Endodermal cell (in vitro differentiated cells): ENCODE measurements around the gene TRAPPC2. TPM values are rescaled to one million over a fixed set of nuclear protein-coding genes. Genes with fewer than 3 reads are reported as not detected.

Source experiments
- DNase-seq: peaks from one replicate; pipeline ENCODE4 v3.0.0-alpha.2; 2017
- H3K27ac ChIP-seq: 2 replicates; pipeline ENCODE4 v1.5.1; 2013; ENCODE audit warnings: mild to moderate bottlenecking, low read depth, low read length, moderate library complexity
- H3K27me3 ChIP-seq: 2 replicates; pipeline ENCODE4 v1.6.1; 2013; ENCODE audit warnings: mild to moderate bottlenecking, low read length, moderate library complexity; ENCODE audit not compliant: insufficient read depth, control insufficient read depth, poor library complexity, severe bottlenecking
- H3K36me3 ChIP-seq: 2 replicates; pipeline ENCODE4 v1.7.0; 2013; ENCODE audit warnings: mild to moderate bottlenecking, low read length, moderate library complexity; ENCODE audit not compliant: control insufficient read depth, insufficient read depth
- H3K4me1 ChIP-seq: one replicate; pipeline ENCODE4 v1.7.0; 2013; ENCODE audit warnings: low read length; ENCODE audit not compliant: control insufficient read depth, insufficient read depth
- H3K4me3 ChIP-seq: 2 replicates; pipeline ENCODE4 v1.5.1; 2013; ENCODE audit warnings: mild to moderate bottlenecking, low read length, moderate library complexity
- H3K9ac ChIP-seq: 2 replicates; pipeline ENCODE4 v1.6.1; 2013; ENCODE audit warnings: mild to moderate bottlenecking, low read length, moderate library complexity; ENCODE audit not compliant: poor library complexity, severe bottlenecking; ENCODE audit errors: extremely low read depth
- H3K9me3 ChIP-seq: 2 replicates; pipeline ENCODE4 v1.6.1; 2013; ENCODE audit warnings: mild to moderate bottlenecking, low read length, moderate library complexity; ENCODE audit not compliant: control insufficient read depth
- H3K27ac Mint-ChIP-seq: 2 replicates; pipeline ENCODE4 v1.8.0; 2020; ENCODE audit warnings: mixed read lengths
- H3K27me3 Mint-ChIP-seq: 2 replicates; pipeline ENCODE4 v1.8.0; 2021; ENCODE audit warnings: mild to moderate bottlenecking, mixed read lengths; ENCODE audit not compliant: insufficient read depth
- H3K36me3 Mint-ChIP-seq: 2 replicates; pipeline ENCODE4 v1.8.0; 2020; ENCODE audit warnings: low read depth, mixed read lengths
- H3K4me1 Mint-ChIP-seq: 2 replicates; pipeline ENCODE4 v1.8.0; 2020; ENCODE audit warnings: mixed read lengths
- H3K4me3 Mint-ChIP-seq: 2 replicates; pipeline ENCODE4 v1.8.0; 2020; ENCODE audit warnings: mild to moderate bottlenecking, moderate library complexity, mixed read lengths
- H3K9me3 Mint-ChIP-seq: 2 replicates; pipeline ENCODE4 v1.8.0; 2020; ENCODE audit warnings: mild to moderate bottlenecking, mixed read lengths
- CTCF ChIP-seq: fragments of 200-600 bp; sonication (generic); conservative IDR thresholded peaks from 2 replicates; pipeline ENCODE4 v1.5.0; 2021; ENCODE audit warnings: antibody characterized with exemption, mild to moderate bottlenecking
- WGBS, 2 experiments: methylation state at CpG; one replicate each; pipeline versions ENCODE4 v1.1.5 to v1.1.7; 2013; ENCODE audit warnings: missing lambda C conversion rate in 2 of 2, mixed read lengths in 1 of 2; ENCODE audit not compliant: insufficient coverage in 1 of 2, insufficient read length in 1 of 2; 5-methylcytosine and 5-hydroxymethylcytosine counted together
- total RNA-seq, 2 donors: library from RNA; stranded (reverse); fragmentation: NEBNext Ultra II Directional in 1 of 2; extraction: Animal tissue kit (Norgen Biotek cat#: 25700) in 1 of 2; gene quantifications; 2 replicates in 1 of 2; 3 replicates in 1 of 2; pipeline ENCODE4 v1.2.1, GENCODE V29; 2021

The TRAPPC2 gene
- total RNA-seq, 2 donors from 2014 or later, result 12.8 to 14.7 TPM

- peaks cover 35% of the 10 kb centered on the region for H3K9me3 Mint-ChIP-seq
- H3K4me1 Mint-ChIP-seq, result peaks cover 29% of the 10 kb centered on the region
- Histone ChIP-seq H3K9me3 (no peaks in the 10 kb centered on the region), H3K36me3 (peaks cover 53% of the 10 kb centered on the region), H3K27me3 (no peaks in the 10 kb centered on the region), H3K9ac (no peak overlapping the region), H3K4me1 (no peaks in the 10 kb centered on the region), H3K4me3 (no peak overlapping the region), H3K27ac (no peak overlapping the region)
- DNase-seq, result no peak
- no peaks in the 10 kb centered on the region for H3K27me3 Mint-ChIP-seq
- peaks cover 41% of the 10 kb centered on the region for H3K36me3 Mint-ChIP-seq
- TF ChIP-seq CTCF, result no peak
- 88% methylated on average over 13 of the region's 13 CpGs; no CpG with 5 or more reads in 1 of the 2 experiments for WGBS, 2 experiments
- H3K4me3 Mint-ChIP-seq, result no peak overlapping the region
- no peak overlapping the region for H3K27ac Mint-ChIP-seq
Measured at GRCh38 chrX:13760426-13760825, 26.0 kb upstream of the TRAPPC2 start.

- Histone ChIP-seq H3K9ac (no peak overlapping the region), H3K27ac (no peak overlapping the region), H3K27me3 (no peaks in the 10 kb centered on the region), H3K4me1 (no peaks in the 10 kb centered on the region), H3K4me3 (no peak overlapping the region), H3K9me3 (no peaks in the 10 kb centered on the region), H3K36me3 (peaks cover 54% of the 10 kb centered on the region)
- no peaks in the 10 kb centered on the region for H3K27me3 Mint-ChIP-seq
- no peak for TF ChIP-seq CTCF
- H3K4me3 Mint-ChIP-seq, result no peak overlapping the region
- H3K27ac Mint-ChIP-seq, result no peak overlapping the region
- 93 to 94% methylated on average over 2 to 8 of the region's 8 CpGs for whole genome bisulfite sequencing, 2 experiments
- DNase-seq, result no peak
- peaks cover 26% of the 10 kb centered on the region for H3K4me1 Mint-ChIP-seq
- peaks cover 42% of the 10 kb centered on the region for H3K36me3 Mint-ChIP-seq
- peaks cover 34% of the 10 kb centered on the region for H3K9me3 Mint-ChIP-seq
Measured at GRCh38 chrX:13759152-13759718, 24.8 kb upstream of the TRAPPC2 start.

- H3K36me3 ChIP-seq, result peaks cover 65% of the 10 kb centered on the region
- H3K4me1 Mint-ChIP-seq, result peaks cover 14% of the 10 kb centered on the region
Measured at GRCh38 chrX:13756381-13756780, 22.0 kb upstream of the TRAPPC2 start.

More at GRCh38 chrX:13756381-13756780, 22.0 kb upstream of the TRAPPC2 start:
- Histone ChIP-seq H3K9ac (no peak overlapping the region), H3K27me3 (no peaks in the 10 kb centered on the region), H3K4me1 (no peaks in the 10 kb centered on the region), H3K27ac (no peak overlapping the region), H3K9me3 (no peaks in the 10 kb centered on the region), H3K4me3 (no peak overlapping the region)
- H3K27me3 Mint-ChIP-seq, result no peaks in the 10 kb centered on the region
- peaks cover 37% of the 10 kb centered on the region for H3K9me3 Mint-ChIP-seq
- no peak overlapping the region for H3K4me3 Mint-ChIP-seq
- peaks cover 50% of the 10 kb centered on the region for H3K36me3 Mint-ChIP-seq
- no peak overlapping the region for H3K27ac Mint-ChIP-seq
- DNase-seq, result no peak
- 97% methylated on average over 4 of the region's 4 CpGs; no CpG with 5 or more reads in 1 of the 2 experiments for WGBS, 2 experiments
- no peak for TF ChIP-seq CTCF
